ENCODE results near the gene ZP1.

The ZP1 gene

GRCh38 chr11:60864856-60865513 is 2.4 kb upstream of the ZP1 start:
- TF ChIP-seq CTCF (IDR thresholded peaks at IDR 0.05; ENCODE audit: insufficient read depth, missing control alignments): no peak
- no peak for FAIRE-seq
- DNase-seq (ENCODE audit: insufficient read length, low spot score): no peak

- DNase-seq (ENCODE audit: insufficient read length, low spot score): no peak
- TF ChIP-seq CTCF (IDR thresholded peaks at IDR 0.05; ENCODE audit: insufficient read depth, missing control alignments): no peak
- FAIRE-seq: no peak
These were observed 734 bp downstream of the ZP1 start for GRCh38 chr11:60867871-60868681.

DNA sequence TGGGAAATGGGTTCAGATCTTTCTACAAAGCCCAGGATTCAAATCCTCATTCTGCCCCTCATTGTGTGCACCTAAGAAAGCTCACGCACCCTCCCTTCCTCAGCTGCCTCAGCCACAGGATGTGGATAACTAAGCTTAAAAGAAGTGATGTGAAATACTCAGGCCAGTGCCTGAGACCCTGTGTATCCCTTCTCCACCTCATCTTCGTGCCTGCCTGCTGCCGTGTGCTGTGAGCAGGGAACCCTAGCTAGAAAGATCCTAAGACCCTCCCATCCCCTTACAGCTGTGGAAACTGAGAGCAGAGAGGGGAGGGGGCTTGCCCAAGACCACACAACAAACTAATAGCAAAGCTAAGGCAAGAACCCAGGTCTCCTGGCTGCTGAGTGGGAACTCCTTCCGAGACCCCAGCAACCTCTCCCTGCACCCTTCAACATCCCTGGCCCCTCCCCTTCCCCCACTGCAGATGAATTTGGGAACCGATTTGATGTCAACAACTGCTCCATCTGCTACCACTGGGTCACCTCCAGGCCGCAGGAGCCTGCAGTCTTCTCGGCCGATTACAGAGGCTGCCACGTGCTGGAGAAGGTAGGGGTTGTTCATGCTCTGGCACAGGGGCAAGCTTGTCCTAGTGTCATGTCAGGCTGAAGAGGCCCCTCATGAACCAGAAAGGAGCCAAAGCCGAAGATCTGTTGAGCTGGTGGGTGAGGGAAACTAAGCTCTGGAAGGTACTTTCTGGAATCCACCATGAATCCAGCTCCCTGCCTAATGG is 1.5 kb downstream of the ZP1 start:
- no peak for TF ChIP-seq CTCF (IDR thresholded peaks at IDR 0.05; ENCODE audit: insufficient read depth, missing control alignments)
- no peak for FAIRE-seq

GRCh38 chr11:60869451-60869825 is 2.1 kb downstream of the ZP1 start:
- TF ChIP-seq CTCF (IDR thresholded peaks at IDR 0.05; ENCODE audit: insufficient read depth, missing control alignments): no peak
- FAIRE-seq: no peak
- no peak for DNase-seq (ENCODE audit: insufficient read length, low spot score)

More for the DNA sequence above, 1.5 kb downstream of the ZP1 start:
- DNase-seq (ENCODE audit: insufficient read length, low spot score): no peak

DNA sequence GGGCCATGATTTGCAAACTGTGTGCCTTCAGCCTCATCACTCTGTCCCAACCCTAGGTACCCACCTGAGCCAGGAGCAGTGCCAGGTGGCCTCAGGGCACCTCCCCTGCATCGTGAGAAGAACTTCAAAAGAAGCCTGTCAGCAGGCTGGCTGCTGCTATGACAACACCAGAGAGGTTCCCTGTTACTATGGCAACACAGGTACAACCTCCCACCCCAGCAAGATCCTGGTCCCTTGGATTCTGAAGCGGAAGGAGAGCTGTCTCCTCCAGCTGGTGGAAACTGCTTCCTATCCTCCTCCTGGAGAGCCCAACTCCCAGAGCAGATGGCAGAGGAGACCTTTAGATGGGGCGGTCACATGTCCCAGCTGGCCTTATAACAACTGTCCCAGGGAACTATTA is 2.9 kb downstream of the ZP1 start:
- no peak for TF ChIP-seq CTCF (IDR thresholded peaks at IDR 0.05; ENCODE audit: insufficient read depth, missing control alignments)
- DNase-seq (ENCODE audit: insufficient read length, low spot score): no peak
- FAIRE-seq: no peak

DNA sequence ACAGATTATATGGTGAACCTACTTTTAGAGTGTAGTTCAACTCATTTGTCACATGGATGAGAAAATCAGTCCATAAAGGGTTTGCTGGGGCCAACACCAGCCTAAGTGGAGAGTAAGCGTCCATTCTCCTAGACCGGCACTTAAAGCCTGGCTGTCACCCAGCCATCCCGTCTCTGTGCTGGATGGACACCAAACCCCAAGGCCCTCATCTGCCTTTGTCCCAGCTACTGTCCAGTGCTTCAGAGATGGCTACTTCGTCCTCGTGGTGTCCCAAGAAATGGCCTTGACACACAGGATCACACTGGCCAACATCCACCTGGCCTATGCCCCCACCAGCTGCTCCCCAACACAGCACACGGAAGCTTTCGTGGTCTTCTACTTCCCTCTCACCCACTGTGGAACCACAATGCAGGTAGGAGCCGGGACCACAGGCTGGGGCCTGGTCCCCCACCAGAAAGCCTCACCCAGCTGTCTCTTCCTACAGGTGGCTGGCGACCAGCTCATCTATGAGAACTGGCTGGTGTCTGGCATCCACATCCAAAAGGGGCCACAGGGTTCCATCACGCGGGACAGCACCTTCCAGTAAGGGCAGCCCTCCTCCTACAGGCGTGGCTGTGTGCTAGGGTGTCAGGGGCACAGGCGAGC is 3.5 kb downstream of the ZP1 start:
- FAIRE-seq: no peak

More for the DNA sequence above, 3.5 kb downstream of the ZP1 start:
- no peak for TF ChIP-seq CTCF (IDR thresholded peaks at IDR 0.05; ENCODE audit: insufficient read depth, missing control alignments)
- no peak for DNase-seq (ENCODE audit: insufficient read length, low spot score)
